Trophoblast cell (in vitro differentiated cells and primary cell): Measurements from ENCODE around the gene LZIC.

Experiments
- DNase-seq, 2 donors: peaks; one replicate each; pipeline ENCODE4 v3.0.0-alpha.2; 2016
- H2AFZ ChIP-seq: 2 replicates; pipeline ENCODE4 v1.6.1; 2013; ENCODE audit warnings: low read length, moderate library complexity, mild to moderate bottlenecking; ENCODE audit not compliant: insufficient read depth, poor library complexity
- H2AK5ac ChIP-seq: 2 replicates; pipeline ENCODE4 v1.6.1; 2013; ENCODE audit warnings: mild to moderate bottlenecking, low read length
- H2BK120ac ChIP-seq: 2 replicates; pipeline ENCODE4 v1.6.1; 2013; ENCODE audit warnings: low read length, mild to moderate bottlenecking, moderate library complexity; ENCODE audit not compliant: insufficient read depth, poor library complexity
- H2BK12ac ChIP-seq: 2 replicates; pipeline ENCODE4 v1.6.1; 2013; ENCODE audit warnings: mild to moderate bottlenecking, low read length, moderate library complexity
- H2BK5ac ChIP-seq: 2 replicates; pipeline ENCODE4 v1.6.1; 2013; ENCODE audit warnings: low read length, low read depth, moderate library complexity, mild to moderate bottlenecking; ENCODE audit not compliant: poor library complexity
- H3K14ac ChIP-seq: 2 replicates; pipeline ENCODE4 v1.6.1; 2013; ENCODE audit warnings: mild to moderate bottlenecking, low read length
- H3K18ac ChIP-seq: 2 replicates; pipeline ENCODE4 v1.6.1; 2013; ENCODE audit warnings: mild to moderate bottlenecking, low read length
- H3K23ac ChIP-seq: 2 replicates; pipeline ENCODE4 v1.6.1; 2013; ENCODE audit warnings: low read length
- H3K27ac ChIP-seq: 2 replicates; pipeline ENCODE4 v1.5.1; 2013; ENCODE audit warnings: low read depth, mild to moderate bottlenecking, inconsistent platforms, low read length, moderate library complexity
- H3K27me3 ChIP-seq: 2 replicates; pipeline ENCODE4 v1.6.1; 2013; ENCODE audit warnings: inconsistent platforms, mild to moderate bottlenecking, low read length, moderate library complexity; ENCODE audit not compliant: insufficient read depth
- H3K36me3 ChIP-seq, 2 experiments: 1 replicate in 1 of 2; 2 replicates in 1 of 2; pipeline ENCODE4 v1.6.1; 2013; ENCODE audit warnings: low read length in 2 of 2, mild to moderate bottlenecking in 2 of 2, moderate library complexity in 1 of 2; ENCODE audit not compliant: insufficient read depth in 2 of 2, control insufficient read depth in 1 of 2
- H3K4ac ChIP-seq: 2 replicates; pipeline ENCODE4 v1.6.1; 2013; ENCODE audit warnings: low read depth, mild to moderate bottlenecking, low read length, moderate library complexity
- H3K4me1 ChIP-seq, 2 experiments: 1 replicate in 1 of 2; 2 replicates in 1 of 2; pipeline ENCODE4 v1.6.1; 2013; ENCODE audit warnings: low read length in 2 of 2, mild to moderate bottlenecking in 2 of 2, moderate library complexity in 1 of 2; ENCODE audit not compliant: insufficient read depth in 2 of 2, control insufficient read depth in 1 of 2
- H3K4me2 ChIP-seq: 2 replicates; pipeline ENCODE4 v1.6.1; 2013; ENCODE audit warnings: inconsistent platforms, mild to moderate bottlenecking, low read length, moderate library complexity
- H3K4me3 ChIP-seq: 2 replicates; pipeline ENCODE4 v1.5.1; 2013; ENCODE audit warnings: mild to moderate bottlenecking, low read depth, low read length, inconsistent platforms
- H3K79me1 ChIP-seq: one replicate; pipeline ENCODE4 v1.6.1; 2013; ENCODE audit warnings: low read length
- H3K79me2 ChIP-seq: 2 replicates; pipeline ENCODE4 v1.6.1; 2013; ENCODE audit warnings: low read length, mild to moderate bottlenecking; ENCODE audit not compliant: control insufficient read depth, insufficient read depth, poor library complexity
- H3K9ac ChIP-seq: 2 replicates; pipeline ENCODE4 v1.6.1; 2013; ENCODE audit warnings: mild to moderate bottlenecking, low read length
- H3K9me3 ChIP-seq: 2 replicates; pipeline ENCODE4 v1.6.1; 2013; ENCODE audit warnings: low read depth, mild to moderate bottlenecking, control low read depth, inconsistent platforms, low read length; ENCODE audit not compliant: insufficient read depth
- H4K12ac ChIP-seq: 2 replicates; pipeline ENCODE4 v1.6.1; 2013; ENCODE audit warnings: low read depth, mild to moderate bottlenecking, low read length, moderate library complexity
- H4K8ac ChIP-seq: 2 replicates; pipeline ENCODE4 v1.6.1; 2013; ENCODE audit warnings: low read depth, mild to moderate bottlenecking, low read length, moderate library complexity
- H4K91ac ChIP-seq: one replicate; pipeline ENCODE4 v1.6.1; 2013; ENCODE audit warnings: low read depth, mild to moderate bottlenecking, low read length, moderate library complexity
- WGBS: extraction: QIAGEN DNeasy Blood & Tissue Kit; methylation state at CpG from one replicate; pipeline ENCODE4 v1.1.7; 2013; ENCODE audit warnings: missing lambda C conversion rate; ENCODE audit not compliant: insufficient read length, insufficient coverage; ENCODE audit errors: extremely low coverage; 5-methylcytosine and 5-hydroxymethylcytosine counted together

Gene LZIC

GRCh38 chr1:9903801-9904527, 39.2 kb downstream of the LZIC start:
- H3K4ac ChIP-seq: no peak overlapping the region
- H2AK5ac ChIP-seq: no peak overlapping the region
- no peaks in the 10 kb centered on the region for H3K79me2 ChIP-seq
- H2BK5ac ChIP-seq: no peak overlapping the region
- no peak overlapping the region for H3K9ac ChIP-seq
- no peak overlapping the region for H4K8ac ChIP-seq
- H3K14ac ChIP-seq: no peak overlapping the region
- H3K79me1 ChIP-seq: no peaks in the 10 kb centered on the region
- no peak overlapping the region for H2BK12ac ChIP-seq
- no peak overlapping the region for H4K91ac ChIP-seq
- no peak overlapping the region for H2BK120ac ChIP-seq
- DNase-seq: no peak
- H4K12ac ChIP-seq: no peak overlapping the region
- no CpG with 5 or more reads among the region's 9 CpGs for WGBS
- no peaks in the 10 kb centered on the region for H3K9me3 ChIP-seq
- no peak overlapping the region for H3K4me2 ChIP-seq
- H3K4me1 ChIP-seq: peaks cover under 1 to 1% of the 10 kb centered on the region in 2 experiments
- H3K23ac ChIP-seq: no peak overlapping the region
- no peak overlapping the region for H3K18ac ChIP-seq
- no peaks in the 10 kb centered on the region for H3K27me3 ChIP-seq
- no peaks in the 10 kb centered on the region for H3K36me3 ChIP-seq
- H2AFZ ChIP-seq: no peak overlapping the region
- no peak overlapping the region for H3K4me3 ChIP-seq
- no peak overlapping the region for H3K27ac ChIP-seq

- no peaks in the 10 kb centered on the region for H3K79me2 ChIP-seq
- no peaks in the 10 kb centered on the region for H3K36me3 ChIP-seq
- no CpG with 5 or more reads among the region's 6 CpGs for WGBS
Measured at GRCh38 chr1:9902060-9902452, 41.1 kb downstream of the LZIC start.

GRCh38 chr1:9901148-9902059, 41.8 kb downstream of the LZIC start:
- no peak overlapping the region for H4K91ac ChIP-seq
- no peak overlapping the region for H3K4ac ChIP-seq
- no peak overlapping the region for H4K8ac ChIP-seq
- H3K4me1 ChIP-seq: no peaks in the 10 kb centered on the region
- peak in 1 of 2 donors; percentile 19 for DNase-seq
- H2AFZ ChIP-seq: no peak overlapping the region
- WGBS: no CpG with 5 or more reads among the region's 9 CpGs
- H3K27ac ChIP-seq: no peak overlapping the region
- H2BK12ac ChIP-seq: no peak overlapping the region
- H3K9ac ChIP-seq: no peak overlapping the region
- H4K12ac ChIP-seq: no peak overlapping the region
- no peak overlapping the region for H3K4me3 ChIP-seq
- H3K27me3 ChIP-seq: no peaks in the 10 kb centered on the region
- no peak overlapping the region for H3K14ac ChIP-seq
- no peak overlapping the region for H2BK120ac ChIP-seq
- H3K9me3 ChIP-seq: no peaks in the 10 kb centered on the region
- H3K79me2 ChIP-seq: no peaks in the 10 kb centered on the region
- no peak overlapping the region for H3K4me2 ChIP-seq
- no peak overlapping the region for H3K18ac ChIP-seq
- H2BK5ac ChIP-seq: no peak overlapping the region
- no peaks in the 10 kb centered on the region for H3K79me1 ChIP-seq
- no peak overlapping the region for H3K23ac ChIP-seq
- H3K36me3 ChIP-seq: no peaks in the 10 kb centered on the region
- no peak overlapping the region for H2AK5ac ChIP-seq

More at GRCh38 chr1:9902060-9902452, 41.1 kb downstream of the LZIC start:
- Histone ChIP-seq H2BK12ac (no peak overlapping the region), H2BK120ac (no peak overlapping the region), H3K27me3 (no peaks in the 10 kb centered on the region), H3K23ac (no peak overlapping the region), H3K9ac (no peak overlapping the region), H3K9me3 (no peaks in the 10 kb centered on the region), H3K4me2 (no peak overlapping the region), H3K79me1 (no peaks in the 10 kb centered on the region), H3K14ac (no peak overlapping the region), H3K4ac (no peak overlapping the region), H4K8ac (no peak overlapping the region), H4K91ac (no peak overlapping the region), H3K4me3 (no peak overlapping the region), H4K12ac (no peak overlapping the region), H2BK5ac (no peak overlapping the region), H3K4me1 (no peaks in the 10 kb centered on the region), H3K18ac (no peak overlapping the region), H2AK5ac (no peak overlapping the region), H2AFZ (no peak overlapping the region), H3K27ac (no peak overlapping the region)
- DNase-seq: no peak

- Histone ChIP-seq H3K27ac (no peak overlapping the region), H3K4me3 (no peak overlapping the region), H3K4me2 (no peak overlapping the region), H3K27me3 (no peaks in the 10 kb centered on the region), H3K9me3 (no peaks in the 10 kb centered on the region), H4K12ac (no peak overlapping the region), H4K91ac (no peak overlapping the region), H3K79me1 (no peaks in the 10 kb centered on the region), H3K18ac (peak overlapping the region; percentile 27), H3K4me1 (no peaks in the 10 kb centered on the region), H2BK120ac (no peak overlapping the region), H2BK12ac (no peak overlapping the region), H2AFZ (no peak overlapping the region), H3K9ac (no peak overlapping the region), H3K36me3 (no peaks in the 10 kb centered on the region), H3K79me2 (no peaks in the 10 kb centered on the region), H3K23ac (no peak overlapping the region), H2AK5ac (no peak overlapping the region), H4K8ac (no peak overlapping the region), H2BK5ac (no peak overlapping the region), H3K14ac (no peak overlapping the region), H3K4ac (no peak overlapping the region)
- no CpG with 5 or more reads among the region's 18 CpGs for WGBS
- peak in 1 of 2 donors; percentile 21 for DNase-seq
Measured at GRCh38 chr1:9900142-9901043, 42.8 kb downstream of the LZIC start.
